ENCODE measurements around the gene ICAM1.

Gene ICAM1

DNA sequence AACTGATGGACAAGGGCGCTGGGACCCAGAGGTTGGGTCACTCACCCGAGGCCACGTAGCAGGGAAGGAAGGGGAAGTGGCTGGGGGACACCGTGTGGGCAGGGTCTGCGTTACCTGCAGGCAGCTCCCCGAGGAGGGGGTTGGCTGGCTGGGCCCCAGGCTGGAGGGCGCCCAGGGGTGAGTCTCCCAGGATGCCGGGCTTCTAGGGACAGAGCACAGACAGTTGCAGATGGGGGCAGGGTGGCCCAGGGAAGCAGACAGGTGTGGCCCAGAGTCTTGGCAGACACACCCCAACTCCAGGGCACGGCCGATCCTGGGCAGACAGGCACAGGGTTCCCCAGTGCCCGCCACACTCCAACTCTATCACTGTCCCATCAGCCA is 50.5 kb downstream of the ICAM1 start:
- DNase-seq (ENCODE audit: low read depth in 2 of 2, low spot score in 1 of 2) = no peak

DNA sequence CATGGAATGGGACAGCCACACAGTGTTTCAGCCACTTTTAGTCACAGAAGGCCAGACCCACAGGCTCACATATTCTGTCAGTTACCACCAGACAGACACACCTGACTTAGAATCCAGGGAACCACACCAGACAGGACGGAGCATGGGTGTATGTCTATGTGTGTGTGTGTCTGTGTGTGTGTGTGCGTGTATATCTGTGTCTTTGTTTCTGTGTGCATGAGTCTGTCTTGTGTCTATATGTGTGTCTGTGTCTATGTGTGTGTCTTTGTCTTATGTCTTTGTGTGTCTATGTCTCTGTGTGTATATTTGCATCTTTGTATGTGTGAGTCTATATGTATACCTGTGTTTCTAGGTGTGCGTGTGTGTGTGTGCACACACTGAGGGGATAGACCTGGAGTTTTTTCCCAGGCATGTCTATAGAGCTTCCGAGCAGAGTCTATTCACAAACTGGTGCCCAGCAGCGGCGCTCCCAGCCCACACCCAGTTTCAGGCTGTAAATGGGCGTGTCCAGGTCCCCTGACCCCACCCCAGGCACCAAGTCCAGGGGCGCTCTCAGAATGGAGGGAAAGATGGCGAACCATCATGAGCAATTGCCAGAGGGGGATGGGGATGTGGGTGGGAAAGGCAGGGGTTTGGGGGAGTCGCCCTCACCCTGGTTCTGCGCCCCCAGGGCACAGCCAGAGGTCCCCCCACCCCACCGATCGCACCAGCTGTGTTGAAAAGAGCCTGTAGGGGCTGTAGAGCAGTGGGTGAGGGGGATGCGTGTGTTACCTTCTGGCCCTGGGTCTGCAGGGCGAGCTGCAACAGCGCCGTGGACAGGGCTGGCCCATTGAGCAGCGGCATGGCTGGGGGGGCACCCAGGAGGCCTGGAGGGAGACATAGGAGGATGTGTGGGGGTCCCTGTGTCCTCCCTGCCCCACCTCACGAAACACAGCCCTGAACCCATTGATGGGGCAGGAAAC is 51.2 kb downstream of the ICAM1 start:
- no peak for DNase-seq (ENCODE audit: low read depth in 2 of 2, low spot score in 1 of 2)

DNA sequence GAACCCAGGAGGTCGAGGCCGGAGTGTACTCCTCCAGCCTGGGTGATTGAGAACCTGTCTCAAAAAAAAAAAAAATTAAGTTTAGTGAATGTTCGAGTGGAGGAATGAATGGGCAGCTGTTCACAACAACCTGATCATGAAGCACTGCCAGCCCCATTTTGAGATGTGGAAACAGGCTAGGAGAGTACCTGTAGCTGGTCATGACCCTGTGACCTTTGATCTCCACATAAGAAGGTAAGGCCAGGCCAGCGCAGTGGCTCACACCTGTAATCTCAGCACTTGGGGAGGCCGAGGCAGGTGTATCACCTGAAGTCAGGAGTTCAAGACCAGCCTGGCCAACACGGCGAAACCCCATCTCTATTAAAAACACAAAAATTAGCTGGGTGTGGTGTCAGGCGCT is 54.8 kb downstream of the ICAM1 start:
- no peak for DNase-seq (ENCODE audit: low read depth in 2 of 2, low spot score in 1 of 2)

DNA sequence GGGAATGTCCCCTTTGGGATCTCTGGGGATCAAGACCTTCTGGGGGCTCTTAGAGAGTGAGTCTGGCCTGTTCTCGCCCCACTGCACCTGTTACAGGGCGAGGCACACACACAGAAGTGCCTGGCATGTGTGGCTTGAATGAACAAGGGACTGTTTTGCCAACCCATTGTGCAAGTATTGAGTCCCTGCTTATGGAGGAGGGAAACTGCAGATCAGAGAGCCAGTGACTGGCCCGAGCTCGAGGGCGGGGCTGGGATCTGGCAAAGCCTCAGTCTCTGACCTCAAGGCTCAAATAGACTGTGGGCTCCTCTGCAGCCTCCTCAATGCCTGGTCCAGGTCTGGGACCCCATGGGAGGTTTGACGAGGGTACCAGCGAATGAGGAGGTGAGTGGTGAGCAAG is 56.9 kb downstream of the ICAM1 start:
- no peak for DNase-seq (ENCODE audit: low read depth in 2 of 2, low spot score in 1 of 2)

DNA sequence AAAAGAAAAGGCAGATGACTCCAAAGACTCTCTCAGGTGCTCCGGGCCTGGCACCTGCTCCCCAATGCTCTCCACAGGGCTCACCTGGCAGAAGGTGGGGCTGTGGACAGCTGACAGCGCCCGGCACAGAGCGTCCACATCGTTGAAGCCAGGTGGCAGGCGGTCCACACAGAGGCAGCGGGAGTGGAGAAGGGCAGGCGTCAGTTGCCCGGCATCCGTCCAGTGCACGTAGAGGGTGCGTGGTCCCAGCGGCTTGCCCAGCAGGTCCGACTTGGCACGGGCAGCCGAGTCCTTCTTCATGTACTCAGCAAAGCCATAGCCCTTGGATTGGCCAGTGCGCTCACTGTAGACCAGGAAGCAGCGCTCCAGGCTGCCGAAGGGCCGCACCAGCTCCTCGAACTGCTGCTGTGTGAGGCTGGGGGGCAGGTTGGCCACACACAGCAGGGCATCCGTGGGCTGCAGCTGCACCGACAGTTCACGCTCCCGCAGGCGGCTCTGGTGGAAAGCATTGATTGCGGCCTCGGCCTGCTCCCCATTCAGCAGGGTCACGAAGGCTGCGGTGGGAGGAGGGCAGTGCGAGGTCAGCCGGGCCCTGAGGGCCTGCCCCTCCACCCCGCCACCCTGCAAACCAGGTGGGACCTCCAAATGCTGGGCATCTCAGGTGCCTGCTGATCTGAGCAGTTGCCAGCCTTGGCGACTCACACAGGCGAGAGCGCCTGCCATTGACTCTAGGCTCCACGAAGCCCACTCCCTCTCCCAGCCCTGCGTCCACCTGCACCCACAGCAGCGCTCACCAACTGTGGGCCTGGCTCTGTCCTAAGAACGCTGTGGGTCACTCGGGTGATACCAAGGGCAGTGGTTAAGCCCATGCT is 57.9 kb downstream of the ICAM1 start:
- DNase-seq (ENCODE audit: low read depth in 2 of 2, low spot score in 1 of 2) = no peak

DNA sequence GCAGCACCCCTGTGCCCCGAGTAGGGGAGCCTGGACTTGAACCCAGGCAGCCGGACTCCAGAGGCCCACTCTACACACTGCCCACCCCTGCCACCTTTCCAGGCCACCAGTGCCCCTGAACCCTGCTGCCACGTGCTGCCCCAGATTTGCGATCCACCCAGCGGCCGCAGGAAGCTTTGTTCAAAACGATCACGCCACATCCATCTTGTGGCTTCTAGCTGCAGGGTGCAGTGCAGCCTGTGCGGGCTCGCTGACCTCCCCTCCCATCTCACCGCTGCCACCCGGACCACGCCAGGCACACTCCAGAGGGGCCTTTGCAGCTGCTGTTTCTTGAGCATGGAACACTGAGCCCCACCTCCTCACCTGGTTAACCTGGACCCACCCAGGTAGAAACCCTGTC is 58.6 kb downstream of the ICAM1 start:
- DNase-seq (ENCODE audit: low read depth in 2 of 2, low spot score in 1 of 2) = no peak

DNA sequence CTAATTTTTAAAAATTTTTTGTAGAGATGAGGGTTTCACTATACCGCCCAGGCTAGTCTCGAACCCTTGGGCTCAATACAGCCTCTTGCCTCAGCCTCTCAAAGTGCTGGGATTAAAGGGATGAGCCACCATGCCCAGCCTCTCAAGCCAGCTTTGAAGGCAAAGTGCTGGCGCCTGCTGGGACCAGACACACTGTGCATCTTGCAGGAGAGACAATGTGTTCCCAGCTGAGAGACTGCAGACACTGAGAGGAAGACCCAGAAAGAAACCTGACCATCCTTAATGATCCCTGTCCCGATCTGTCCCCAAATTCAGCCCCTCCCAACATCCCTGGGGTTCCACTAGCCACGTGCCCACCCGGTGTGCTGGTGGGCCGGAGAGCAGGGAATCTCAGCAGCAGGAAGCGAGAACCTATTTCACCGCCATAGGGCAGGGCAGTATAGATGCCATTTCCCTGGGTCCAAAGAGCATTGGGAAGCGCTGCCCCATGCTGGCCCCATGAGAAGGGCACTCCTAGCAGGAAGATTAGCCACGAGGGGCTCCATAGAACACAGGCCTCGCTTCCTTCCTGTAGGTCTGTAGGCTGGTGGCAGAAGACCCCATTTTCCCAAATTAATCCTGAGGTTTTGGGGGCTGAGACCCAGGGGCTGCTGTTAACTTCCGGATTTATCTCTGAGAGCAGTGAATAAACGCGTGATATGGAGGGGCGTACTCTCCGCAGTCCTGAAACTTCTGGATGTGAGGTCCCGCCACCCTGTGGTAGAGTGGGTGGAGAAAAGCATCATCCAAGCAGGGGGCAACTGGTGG is 61.4 kb downstream of the ICAM1 start:
- DNase-seq (ENCODE audit: low read depth in 2 of 2, low spot score in 1 of 2) = no peak

DNA sequence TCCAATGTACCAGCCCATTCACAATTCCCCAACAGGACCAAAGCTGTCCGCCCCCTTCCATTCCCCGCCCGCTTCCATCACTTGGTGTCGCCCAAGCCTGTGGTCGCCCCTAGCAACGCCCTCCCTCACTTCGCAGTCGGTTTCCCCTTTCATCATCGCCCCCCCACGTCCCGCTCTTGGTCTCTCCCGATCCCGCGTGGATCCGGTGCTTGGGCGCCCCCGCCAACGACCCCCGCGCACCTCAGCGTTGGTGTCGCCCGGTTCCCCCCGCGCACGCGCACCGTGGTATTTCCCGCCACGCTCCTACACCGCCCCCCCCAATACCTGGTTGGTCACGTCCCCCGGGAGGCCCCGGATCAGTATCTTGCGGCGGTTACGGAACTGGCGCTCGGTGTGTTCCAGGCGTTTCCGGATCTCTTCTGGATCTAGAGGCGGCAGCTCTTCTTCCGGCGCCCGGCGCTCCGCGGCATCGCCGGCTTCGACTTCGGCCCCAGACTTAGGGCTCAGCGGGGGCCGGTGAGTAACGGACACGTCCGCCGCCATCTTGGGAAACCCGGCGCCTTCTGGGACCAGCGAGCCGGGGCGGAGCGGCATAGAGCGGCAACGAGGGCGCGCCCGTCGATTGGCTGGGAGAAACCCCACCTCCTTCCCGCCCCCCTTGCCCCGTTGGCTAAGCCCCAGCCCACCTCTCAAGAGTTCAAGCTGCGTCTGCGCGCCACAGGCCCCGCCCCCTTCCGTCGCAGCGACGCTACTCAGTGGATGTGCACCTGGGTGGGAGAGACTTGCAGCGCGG is 62.2 kb downstream of the ICAM1 start, which contains the start of gene RAVER1:
Gene RAVER1, minus strand, starts transcription at position 565 of the 793 bp plus-strand sequence. Its CDS starts 22 bp downstream, at position 543.
- peak; percentile 93 to 96 for DNase-seq (ENCODE audit: low read depth in 2 of 2, low spot score in 1 of 2)

DNA sequence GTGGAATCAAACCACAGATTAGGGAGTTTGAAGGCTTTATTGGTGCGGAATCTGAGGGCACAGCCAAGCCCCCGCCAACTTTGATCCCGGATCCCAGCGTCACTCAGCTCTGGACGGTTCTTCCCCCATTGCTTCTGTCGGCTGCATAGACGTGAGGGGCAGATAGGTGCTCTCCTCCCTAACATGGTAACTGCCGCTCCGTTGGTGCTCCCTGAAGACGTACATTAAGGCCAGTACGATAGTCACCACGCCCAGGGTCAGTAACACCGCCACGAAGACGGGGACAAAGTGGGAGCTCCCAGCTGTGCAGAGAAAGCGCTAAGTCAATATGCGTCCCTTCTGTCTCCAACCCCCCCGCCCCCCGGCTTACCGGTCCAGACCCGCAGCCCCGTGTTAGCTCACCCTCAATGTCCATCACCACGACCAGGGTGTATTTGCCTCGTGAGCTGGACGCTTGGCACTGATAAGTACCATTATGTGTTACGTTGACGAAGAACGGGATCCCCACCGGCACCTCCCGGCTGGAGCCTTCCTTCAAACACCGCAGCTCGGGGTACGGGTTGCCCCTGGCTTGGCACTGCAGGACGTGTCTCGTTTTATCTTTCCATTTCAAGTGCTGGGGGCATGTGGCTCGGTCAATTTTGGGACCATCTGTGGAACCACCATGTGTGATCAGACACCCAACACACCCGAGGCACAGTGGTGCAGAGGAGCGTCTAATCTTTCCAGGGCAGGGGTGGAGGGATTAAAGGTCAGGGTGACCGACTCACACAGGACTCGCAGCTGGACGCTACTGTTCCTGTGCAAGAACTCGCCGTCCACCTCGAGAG is 63.1 kb downstream of the ICAM1 start:
- DNase-seq (ENCODE audit: low read depth in 2 of 2, low spot score in 1 of 2) = no peak

DNA sequence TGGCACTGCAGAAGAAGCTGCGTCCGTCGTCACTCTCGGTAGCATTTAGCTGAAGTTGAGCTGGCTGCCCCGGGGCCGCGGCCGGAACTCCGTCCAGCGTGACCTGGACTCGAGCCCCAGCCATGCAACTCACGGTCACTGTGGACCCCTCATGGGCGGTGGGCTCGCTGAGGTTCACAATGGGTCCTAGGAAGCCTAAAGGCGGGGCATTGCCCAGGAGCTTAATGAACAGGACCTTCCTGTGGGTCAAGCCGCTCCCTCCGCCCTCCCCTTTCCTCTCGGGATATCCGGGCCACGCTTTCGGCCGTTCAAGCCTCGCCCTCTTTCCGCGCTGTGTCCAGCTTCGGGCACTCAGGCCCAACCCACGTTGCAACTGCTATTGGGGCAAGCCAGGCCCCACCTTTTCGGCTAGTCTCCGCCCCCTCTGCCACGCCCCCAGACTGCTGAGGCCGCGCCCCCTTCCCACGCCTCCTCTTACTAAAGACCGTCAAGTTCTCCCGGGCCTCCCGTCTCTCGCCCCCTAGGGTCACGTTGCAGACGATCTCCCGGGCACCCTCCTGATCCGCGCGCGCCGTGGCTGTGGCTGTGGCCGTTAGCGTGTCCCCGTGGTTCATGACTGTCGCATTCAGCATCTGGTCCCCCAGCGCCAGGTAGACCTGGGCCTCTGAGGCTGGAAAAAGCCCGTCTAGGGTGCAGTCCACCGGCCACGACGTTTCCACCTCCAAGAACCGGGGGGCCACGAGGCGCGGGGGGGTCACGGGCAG is 63.9 kb downstream of the ICAM1 start:
- DNase-seq (ENCODE audit: low read depth in 2 of 2, low spot score in 1 of 2) = no peak

DNA sequence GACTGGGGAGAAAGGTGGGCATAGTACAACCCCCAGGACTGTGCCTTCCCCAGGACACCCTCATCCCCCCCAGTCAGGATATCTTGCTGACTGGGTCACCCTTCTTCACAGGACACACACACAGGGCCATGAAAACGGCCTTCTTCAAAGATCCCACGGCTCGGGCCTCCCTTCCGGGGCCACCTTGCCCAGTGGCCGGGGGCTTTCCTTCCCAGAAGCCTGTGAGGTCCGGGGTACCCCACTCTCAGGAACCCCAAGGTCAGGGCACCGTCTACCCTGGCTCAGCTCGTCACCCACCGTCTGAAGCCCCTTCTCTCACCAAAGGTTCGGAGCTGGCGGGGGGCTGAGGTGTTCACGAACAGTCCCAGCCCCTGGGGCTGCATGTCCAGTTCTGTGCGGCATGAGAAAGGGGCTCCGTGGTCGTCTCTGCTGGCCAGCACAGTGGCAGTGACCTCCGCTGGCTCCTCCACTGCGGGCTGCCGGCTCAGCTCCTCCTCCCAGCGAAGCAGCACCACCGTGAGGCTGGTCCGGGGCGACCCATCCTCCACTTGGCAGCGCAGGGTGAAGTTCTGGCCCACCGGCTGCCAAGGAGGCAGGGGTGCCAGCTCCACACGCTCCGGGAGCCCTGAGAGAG is 64.5 kb downstream of the ICAM1 start:
- no peak for DNase-seq (ENCODE audit: low read depth in 2 of 2, low spot score in 1 of 2)

Data from stimulated activated CD8-positive, alpha-beta memory T cell treated with anti-CD3 and anti-CD28 coated beads, Interleukin-4, amount 100 ng/mL, for 1 hour (primary cell).